Suprapubic skin (tissue), 3 donors: Measurements from ENCODE around the gene C1S.

ENCODE experiments used
- CTCF ChIP-seq, 2 donors: fragments of 200-600 bp in 1 of 2; fragments of 450-650 bp in 1 of 2; sonication (generic) in 1 of 2; IDR thresholded peaks; one replicate each; pipeline ENCODE4 v1.5.1; 2016 to 2019; ENCODE audit warnings: antibody characterized with exemption in 2 of 2, mild to moderate bottlenecking in 1 of 2, moderate library complexity in 1 of 2
- POLR2A ChIP-seq, 2 donors: fragments of 450-650 bp; IDR thresholded peaks; one replicate each; pipeline ENCODE4 v1.6.1; 2017; ENCODE audit warnings: antibody characterized with exemption in 2 of 2, mild to moderate bottlenecking in 2 of 2, moderate library complexity in 2 of 2

- TF ChIP-seq CTCF (IDR thresholded peaks at IDR 0.05): no peak
- no peak for TF ChIP-seq POLR2A (IDR thresholded peaks at IDR 0.05)
These were observed 42.6 kb upstream of the C1S start for GRCh38 chr12:7017870-7018349.
